HG02852 (cell line): Measurements from ENCODE around the gene CSE1L.
"Not testable (repeated sequence)": the region's sequence is repeated elsewhere in the genome, so short reads cannot be mapped to it uniquely, and the experiment has no call there.

Source experiments
- ATAC-seq: cut with Tn5 transposase; IDR thresholded peaks from one replicate; pipeline ENCODE4 v1.9.1; 2021; ENCODE audit warnings: mild to moderate bottlenecking, moderate library complexity; ENCODE audit not compliant: unreplicated experiment

CSE1L gene

DNA sequence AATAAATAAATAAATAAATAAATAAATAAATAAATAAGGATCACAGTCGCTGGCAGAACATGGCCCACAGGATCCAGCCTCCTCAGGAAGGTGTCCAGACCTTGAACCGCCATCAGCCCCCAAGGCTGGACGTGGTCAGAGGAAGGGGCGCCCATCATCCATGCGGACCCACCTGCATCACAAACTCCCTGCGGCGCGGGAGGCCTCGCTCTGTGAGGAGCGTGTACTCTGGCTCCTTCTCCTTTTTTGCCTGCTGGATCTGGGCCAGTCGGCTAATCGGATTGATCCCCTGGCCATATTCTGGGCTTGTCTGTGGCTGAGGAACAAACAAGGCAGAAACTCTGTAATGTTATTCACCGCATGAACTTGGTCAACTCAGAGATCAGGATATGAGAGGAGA, 76.8 kb downstream of the CSE1L start:
- ATAC-seq: no peak

DNA sequence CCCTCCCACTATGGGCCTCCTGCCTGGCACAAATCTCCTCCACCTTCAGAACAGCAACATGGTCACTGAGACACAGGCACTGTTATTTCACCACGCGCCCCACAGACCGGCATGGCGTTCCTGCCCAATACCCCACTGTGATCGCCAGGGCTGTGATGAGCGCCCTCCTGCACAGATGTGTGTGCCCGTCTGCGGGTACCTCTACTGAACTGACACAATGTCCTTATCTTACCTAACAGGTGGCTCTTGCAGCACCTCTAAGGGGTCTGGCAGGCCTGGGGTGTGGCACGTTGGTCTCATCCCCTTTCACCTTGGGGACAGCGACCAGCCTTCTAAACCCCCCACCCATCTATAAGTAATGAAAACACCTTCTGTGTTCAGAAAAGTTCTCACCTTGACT, 77.9 kb downstream of the CSE1L start:
- no peak for ATAC-seq

GRCh38 chr20:49132995-49133478, 86.9 kb downstream of the CSE1L start:
- no peak for ATAC-seq

GRCh38 chr20:49133571-49133970, 87.5 kb downstream of the CSE1L start:
- no peak for ATAC-seq

- not testable (repeated sequence) for ATAC-seq
Observed at GRCh38 chr20:49134797-49135196, 88.7 kb downstream of the CSE1L start.

DNA sequence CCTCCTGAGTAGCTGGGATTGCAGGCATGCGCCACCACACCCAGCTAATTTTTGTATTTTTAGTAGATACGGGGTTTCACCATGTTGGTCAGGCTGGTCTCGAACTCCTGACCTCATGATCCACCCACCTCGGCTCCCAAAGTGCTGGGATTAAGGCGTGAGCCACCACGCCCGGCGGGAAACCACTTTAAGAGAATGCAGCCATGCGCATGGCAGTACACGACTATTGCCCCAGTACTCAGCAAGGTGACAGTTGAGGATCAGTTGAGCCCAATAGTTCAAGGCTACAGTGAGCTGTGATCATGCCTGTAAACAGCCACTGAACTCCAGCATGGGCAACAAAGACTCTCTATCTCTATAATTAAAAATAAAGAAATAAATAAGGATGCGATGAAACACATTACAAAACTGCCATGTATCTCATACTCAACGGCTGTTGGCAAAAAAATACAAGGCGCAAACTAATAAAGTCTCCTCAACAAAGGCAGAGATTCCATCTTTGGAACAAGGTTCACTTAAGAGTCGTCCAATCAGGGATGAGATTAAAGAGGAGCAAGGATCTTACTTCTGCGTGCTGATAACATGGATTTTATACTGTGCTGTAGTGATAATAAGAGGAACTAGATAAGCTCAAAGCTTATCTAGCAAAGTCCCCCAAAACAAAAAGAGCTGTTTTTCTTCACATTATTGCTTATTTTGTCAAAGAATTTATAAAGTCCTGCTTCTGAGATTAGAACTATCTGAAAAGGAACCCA, 90.9 kb downstream of the CSE1L start:
- no peak for ATAC-seq

GRCh38 chr20:49138431-49138830, 92.3 kb downstream of the CSE1L start:
- ATAC-seq: no peak

- no peak for ATAC-seq
Observed at GRCh38 chr20:49140411-49140810, 94.3 kb downstream of the CSE1L start.

GRCh38 chr20:49140834-49141233, 94.7 kb downstream of the CSE1L start:
- no peak for ATAC-seq
